ENCODE data around the gene CUL7. TPM values are rescaled to one million over a fixed set of nuclear protein-coding genes. Genes with fewer than 3 reads are reported as not detected.
A peak's percentile ranks its signal among the peaks of the same experiment; 100 is the strongest.

CUL7 gene
- total RNA-seq, 4 donors from 2014 or later, result 16.3 to 21.0 (median 17.9) TPM

- no peak for TF ChIP-seq POLR2A (IDR thresholded peaks at IDR 0.05)
- TF ChIP-seq CTCF (IDR thresholded peaks at IDR 0.05), result no peak
- TF ChIP-seq EP300 (IDR thresholded peaks at IDR 0.05), result no peak
- peaks cover 5 to 58% (median 19%) of the 10 kb centered on the region in 4 donors for H3K4me1 ChIP-seq
- no peaks in the 10 kb centered on the region for H3K9me3 ChIP-seq
- H3K4me3 ChIP-seq, result peak overlapping the region; percentile 76 to 86 (median 80)
- DNase-seq (ENCODE audit: low spot score in 2 of 2), result no peak
- WGBS, 2 donors, result 0 to 1% methylated on average over 7 of the region's 7 CpGs
- H3K36me3 ChIP-seq, result peaks cover 0 to 58% (median 7%) of the 10 kb centered on the region in 3 donors
- H3K27ac ChIP-seq, result peak overlapping the region; percentile 16 to 89 (median 84)
- no peaks in the 10 kb centered on the region for H3K27me3 ChIP-seq
These were observed 39.2 kb downstream of the CUL7 start for GRCh38 chr6:43014434-43014909.

- no peaks in the 10 kb centered on the region for H3K27me3 ChIP-seq
- H3K9me3 ChIP-seq, result no peaks in the 10 kb centered on the region
- peak within 1 kb of the TSS; percentile 69 to 89 (median 84) for H3K27ac ChIP-seq
- peak within 1 kb of the TSS; percentile 76 to 86 (median 80) for H3K4me3 ChIP-seq
- peak; percentile 98 to 99 for DNase-seq (ENCODE audit: low spot score in 2 of 2)
- peaks cover 5 to 58% (median 19%) of the 10 kb centered on the region in 4 donors for H3K4me1 ChIP-seq
- 0 to 1% methylated on average over 46 to 51 of the region's 51 CpGs for WGBS, 2 donors
- TF ChIP-seq POLR2A (IDR thresholded peaks at IDR 0.05), result peak; percentile 23 to 57
- TF ChIP-seq CTCF (IDR thresholded peaks at IDR 0.05), result peak in 1 of 5 experiments; percentile 32
- TF ChIP-seq EP300 (IDR thresholded peaks at IDR 0.05), result peak; percentile 92 to 94
- peaks cover 0 to 58% (median 5%) of the 10 kb centered on the region in 3 donors for H3K36me3 ChIP-seq
These were observed 39.7 kb downstream of the CUL7 start, which contains the start of the genes KLHDC3 and MEA1 for GRCh38 chr6:43013843-43014433. KLHDC3 (plus strand) TSS chr6:43014249; CDS start chr6:43017193, 2,944 bp downstream. MEA1 (minus strand) TSS chr6:43013946; CDS start chr6:43013813, 133 bp downstream.

- Histone ChIP-seq H3K9me3 (no peaks in the 10 kb centered on the region), H3K27ac (peak overlapping the region; percentile 69 to 89 (median 79)), H3K36me3 (peaks cover 0 to 58% (median 8%) of the 10 kb centered on the region in 3 donors), H3K4me1 (peaks cover 5 to 56% (median 19%) of the 10 kb centered on the region in 4 donors), H3K27me3 (no peaks in the 10 kb centered on the region), H3K4me3 (peak overlapping the region; percentile 62 to 80 (median 78))
- 2 to 3% methylated on average over 21 to 25 of the region's 25 CpGs for WGBS, 2 donors
- no peak for DNase-seq (ENCODE audit: low spot score in 2 of 2)
- TF ChIP-seq POLR2A (IDR thresholded peaks at IDR 0.05), result no peak
- TF ChIP-seq CTCF (IDR thresholded peaks at IDR 0.05), result no peak
- no peak for TF ChIP-seq EP300 (IDR thresholded peaks at IDR 0.05)
These were observed 40.4 kb downstream of the CUL7 start for GRCh38 chr6:43013097-43013842.

GRCh38 chr6:43012364-43012763 is 41.3 kb downstream of the CUL7 start:
- H3K27ac ChIP-seq, result no peak overlapping the region
- peaks cover 0 to 58% (median 8%) of the 10 kb centered on the region in 3 donors for H3K36me3 ChIP-seq
- H3K9me3 ChIP-seq, result no peaks in the 10 kb centered on the region
- no peaks in the 10 kb centered on the region for H3K27me3 ChIP-seq
- no peak for DNase-seq (ENCODE audit: low spot score in 2 of 2)
- 83 to 84% methylated on average over 6 of the region's 6 CpGs for WGBS, 2 donors
- TF ChIP-seq CTCF (IDR thresholded peaks at IDR 0.05), result no peak
- TF ChIP-seq POLR2A (IDR thresholded peaks at IDR 0.05), result no peak
- H3K4me3 ChIP-seq, result no peak overlapping the region
- H3K4me1 ChIP-seq, result peaks cover 5 to 52% (median 19%) of the 10 kb centered on the region in 4 donors
